GM18498 (cell line): Measurements from ENCODE around the gene ADAM10.

Experiments
- ATAC-seq: cut with Tn5 transposase; IDR thresholded peaks from one replicate; pipeline ENCODE4 v1.9.1; 2021; ENCODE audit warnings: mild to moderate bottlenecking, moderate library complexity; ENCODE audit not compliant: unreplicated experiment

Gene ADAM10

DNA sequence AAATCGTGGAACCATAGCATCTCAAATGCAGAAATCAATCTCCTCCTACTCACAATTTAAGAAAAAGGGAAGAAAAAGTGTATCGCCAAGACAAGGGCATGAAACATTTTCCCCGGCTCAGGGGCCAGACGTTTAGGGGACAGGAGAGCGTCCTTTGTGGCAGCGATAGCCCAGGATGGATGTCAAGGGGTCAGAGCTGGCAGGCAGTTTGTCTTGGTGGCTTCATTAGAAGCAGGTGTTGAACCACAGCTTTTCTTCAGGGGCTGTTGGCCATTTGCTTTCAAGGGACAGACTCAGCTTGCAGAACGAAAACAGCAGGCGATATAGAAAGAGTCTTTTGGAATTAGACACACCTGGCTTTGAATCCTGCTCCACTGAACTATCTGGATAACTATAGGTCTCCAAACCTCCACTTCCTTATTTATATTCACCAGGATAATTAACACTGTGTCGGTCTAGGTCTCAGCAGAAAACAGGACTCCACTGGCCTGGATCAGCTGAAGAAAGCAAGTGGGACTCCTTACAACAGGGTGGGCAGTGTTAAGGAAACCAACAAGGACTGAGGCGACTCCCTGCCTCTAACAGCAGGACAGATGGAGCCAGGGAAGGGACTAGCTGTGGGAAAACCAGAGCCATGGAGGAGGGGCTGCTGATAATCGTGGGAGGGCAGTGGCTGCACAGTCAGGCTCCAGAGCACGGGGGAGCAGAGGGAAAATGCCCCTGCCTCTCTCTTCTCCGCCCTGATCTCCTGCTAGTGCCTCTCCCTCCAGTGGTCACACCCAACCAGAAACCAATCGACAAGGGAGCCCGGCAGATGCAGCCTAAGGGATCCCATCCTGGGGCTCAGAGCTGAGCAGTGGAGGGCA lies 194.1 kb downstream of the ADAM10 start:
- ATAC-seq, result no peak

DNA sequence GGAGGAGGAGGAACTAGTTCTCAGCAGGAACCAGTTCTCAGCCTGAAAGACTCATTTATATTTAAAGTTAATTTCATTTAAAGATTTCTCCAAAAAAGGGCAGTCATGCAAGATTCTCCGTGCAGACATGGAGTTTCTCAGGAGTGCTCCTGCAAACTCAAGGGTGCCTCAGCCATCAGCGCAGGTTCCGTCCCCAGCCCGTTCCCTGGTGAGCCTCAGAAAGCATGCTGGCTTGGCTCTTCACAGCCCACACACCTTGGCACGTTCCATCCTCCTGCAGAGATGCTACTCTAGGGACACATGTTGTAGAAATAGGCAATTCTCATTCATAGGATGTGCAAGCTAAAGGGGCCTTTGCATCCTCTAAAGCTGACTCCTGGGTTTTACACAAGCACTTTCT lies 194.7 kb downstream of the ADAM10 start:
- no peak for ATAC-seq

DNA sequence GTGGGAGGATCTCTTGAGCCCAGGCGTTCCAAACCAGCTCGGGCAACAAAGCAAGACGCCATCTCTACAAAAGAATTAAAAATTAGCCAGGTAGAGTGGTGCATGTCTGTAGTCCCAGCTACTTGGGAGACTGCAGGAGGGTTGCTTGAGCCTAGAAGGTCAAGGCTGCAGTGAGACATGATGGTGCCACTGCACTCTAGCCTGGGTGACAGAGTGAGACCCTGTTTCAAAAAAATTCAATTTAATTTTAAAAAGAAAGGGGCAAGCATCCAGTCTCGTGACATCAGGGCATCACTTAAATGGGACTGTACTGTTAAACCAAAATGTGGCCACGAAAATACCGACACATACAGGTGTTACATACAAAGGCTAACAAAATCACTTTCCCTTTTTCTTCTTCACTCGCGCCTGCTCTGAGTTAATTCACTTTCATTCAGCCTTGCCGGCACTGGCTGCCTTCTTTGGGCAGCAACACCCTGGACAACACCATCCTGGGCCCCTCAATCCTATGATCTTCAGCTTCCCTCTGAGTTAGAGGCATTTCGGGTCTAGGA lies 196.1 kb downstream of the ADAM10 start:
- no peak for ATAC-seq

DNA sequence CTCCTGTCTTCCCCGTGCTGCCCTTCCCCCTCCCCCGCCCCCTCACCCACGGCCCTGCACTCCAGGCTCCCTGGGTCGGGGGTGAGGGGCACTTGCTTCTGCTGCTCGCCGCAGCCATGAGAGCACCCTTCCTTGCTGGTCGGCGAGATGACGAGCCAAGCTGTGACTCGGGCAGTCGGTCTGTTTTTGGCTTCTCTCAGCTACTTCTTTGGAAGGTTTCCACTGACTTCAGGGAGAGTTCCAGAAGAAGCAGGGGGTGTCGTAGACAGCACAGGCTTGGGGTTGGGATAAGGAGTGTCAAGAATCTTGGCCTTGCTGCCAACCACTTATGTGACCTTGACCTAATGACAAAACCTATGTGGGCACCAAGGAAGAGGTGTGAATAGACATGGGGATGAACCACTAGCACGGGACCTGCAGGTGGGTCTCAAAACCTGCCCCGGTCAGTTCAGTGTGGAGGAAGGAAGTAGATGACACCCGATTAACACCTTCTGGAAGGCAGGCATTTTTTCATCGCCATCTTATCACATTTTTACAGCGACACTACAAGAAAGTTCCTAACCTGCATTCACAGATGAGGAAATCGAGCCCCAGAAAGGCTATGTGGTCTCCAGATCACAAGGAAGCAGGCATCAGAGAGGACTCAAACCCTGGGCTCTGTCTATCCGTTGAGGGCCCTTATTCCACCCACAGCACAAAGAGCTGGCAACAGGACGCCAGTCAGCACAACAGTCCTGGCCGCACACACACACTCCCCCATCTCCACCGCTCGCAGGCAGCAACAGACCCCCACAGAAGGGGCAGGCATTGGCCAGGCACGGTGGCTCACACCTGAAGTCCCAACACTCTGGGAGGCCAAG lies 196.8 kb downstream of the ADAM10 start:
- ATAC-seq, result no peak

DNA sequence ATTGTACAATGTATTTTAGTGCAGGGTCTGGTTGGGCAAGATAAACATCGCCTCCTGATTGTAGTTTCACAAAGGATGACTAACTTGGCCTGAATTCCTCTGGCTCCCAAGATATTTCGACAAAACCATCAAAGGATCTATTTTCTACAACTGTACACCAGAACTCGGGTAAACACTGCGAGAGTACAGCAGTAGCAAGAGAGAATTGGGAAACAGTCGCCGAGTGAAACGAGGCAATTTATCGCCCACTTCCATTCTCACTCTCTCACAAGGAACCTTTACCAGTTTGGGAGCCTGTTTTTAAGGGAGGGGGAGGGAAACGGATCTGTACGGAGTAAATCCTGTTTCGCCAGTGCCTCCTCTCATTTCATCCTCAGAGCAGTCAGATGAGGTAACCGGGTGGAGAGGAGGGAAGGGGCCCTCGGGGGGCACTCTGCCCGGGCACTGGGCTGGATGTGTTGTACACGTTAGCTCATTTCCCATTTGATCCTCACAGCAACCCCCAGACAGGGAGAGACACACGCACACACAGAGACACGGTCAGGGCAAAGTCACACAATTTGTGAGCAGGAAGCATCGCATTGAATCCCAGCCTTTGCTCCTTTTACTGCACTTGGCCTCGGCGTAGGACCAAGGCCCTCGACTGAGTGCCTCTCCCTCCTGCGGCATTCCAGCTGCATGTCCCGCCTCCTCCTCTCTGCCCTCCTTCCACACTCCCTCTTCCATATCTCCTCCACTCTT lies 197.6 kb downstream of the ADAM10 start:
- ATAC-seq, result no peak

DNA sequence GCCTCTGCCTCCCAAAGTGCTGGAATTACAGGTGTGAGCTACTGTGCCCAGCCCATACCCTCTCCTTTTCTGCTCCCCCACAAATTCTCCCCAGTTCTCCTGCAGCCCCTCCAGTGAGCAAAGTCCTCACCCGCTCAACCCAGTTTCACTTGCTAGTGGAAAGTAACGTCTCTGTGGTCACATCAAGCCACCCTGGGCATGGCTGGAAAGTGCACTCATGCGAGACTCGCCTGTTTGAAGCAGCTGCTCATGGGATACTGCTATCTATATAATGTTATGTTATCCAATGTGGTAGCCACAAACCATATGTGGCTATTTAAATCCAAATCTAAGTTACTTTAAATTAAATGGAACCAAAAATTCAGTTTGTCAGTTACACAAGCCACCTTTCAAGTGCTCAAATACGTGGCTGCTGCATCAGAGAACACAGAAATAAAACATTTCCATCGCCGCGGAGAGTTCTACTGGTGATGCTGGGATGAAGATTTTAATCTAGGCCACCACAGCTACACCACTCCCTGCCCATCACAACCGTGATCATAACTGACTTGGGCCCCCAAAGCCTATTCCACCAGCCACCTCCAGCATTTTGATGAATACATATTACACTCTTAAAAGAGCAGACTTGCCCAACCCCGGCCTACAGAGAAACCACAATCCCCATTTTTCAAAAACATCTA lies 198.3 kb downstream of the ADAM10 start:
- ATAC-seq, result no peak

DNA sequence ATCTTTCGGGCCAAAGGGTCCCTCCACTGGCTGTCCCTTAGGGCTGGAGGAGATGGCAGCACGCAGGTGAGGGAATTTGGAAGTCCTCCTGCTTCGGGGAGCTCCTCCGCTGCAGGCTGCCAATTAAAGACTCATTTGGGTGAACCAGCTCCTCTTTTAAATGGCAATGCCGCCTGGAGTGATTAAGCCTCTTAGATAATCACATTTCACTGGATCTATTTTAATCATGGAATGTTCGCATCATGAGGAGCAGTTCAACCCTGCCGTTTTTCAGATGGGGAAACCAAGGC lies 199.8 kb downstream of the ADAM10 start:
- no peak for ATAC-seq

DNA sequence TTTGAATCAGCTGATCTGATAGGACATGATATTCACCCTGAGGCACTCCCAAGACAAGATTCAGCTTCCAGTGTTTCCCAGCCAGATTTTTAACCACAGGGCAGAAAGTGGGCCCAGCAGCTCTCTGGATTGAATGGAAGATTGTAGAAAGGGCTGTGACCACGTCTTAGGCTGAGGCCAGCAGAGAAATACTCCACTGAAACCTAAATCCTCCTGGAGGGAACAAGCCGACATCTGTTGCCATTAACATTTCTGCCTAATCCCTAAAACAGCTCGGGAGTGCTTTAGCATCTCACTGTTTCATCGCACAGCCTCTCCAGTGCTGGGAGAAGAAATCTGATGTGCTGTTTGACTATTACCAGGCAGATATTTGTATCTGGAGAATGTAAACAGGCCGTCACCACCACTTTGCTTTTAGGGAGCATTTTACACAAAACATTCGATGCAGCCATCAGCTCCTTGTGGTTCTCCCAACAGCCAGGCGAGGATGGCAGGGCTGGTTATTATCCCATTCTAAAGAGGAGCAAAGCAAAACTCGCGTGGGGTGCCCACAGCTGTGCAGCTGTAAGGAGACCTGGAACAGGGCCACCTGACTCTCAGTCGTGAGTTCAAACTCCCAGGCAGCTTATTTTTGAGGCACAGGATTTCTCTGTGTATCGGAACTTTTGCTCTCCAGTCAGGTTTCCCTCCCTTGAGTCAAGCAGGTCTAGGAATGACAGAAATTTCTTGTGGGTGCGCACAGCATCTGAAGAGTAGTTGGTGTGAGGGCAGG lies 200.3 kb downstream of the ADAM10 start:
- ATAC-seq, result no peak

DNA sequence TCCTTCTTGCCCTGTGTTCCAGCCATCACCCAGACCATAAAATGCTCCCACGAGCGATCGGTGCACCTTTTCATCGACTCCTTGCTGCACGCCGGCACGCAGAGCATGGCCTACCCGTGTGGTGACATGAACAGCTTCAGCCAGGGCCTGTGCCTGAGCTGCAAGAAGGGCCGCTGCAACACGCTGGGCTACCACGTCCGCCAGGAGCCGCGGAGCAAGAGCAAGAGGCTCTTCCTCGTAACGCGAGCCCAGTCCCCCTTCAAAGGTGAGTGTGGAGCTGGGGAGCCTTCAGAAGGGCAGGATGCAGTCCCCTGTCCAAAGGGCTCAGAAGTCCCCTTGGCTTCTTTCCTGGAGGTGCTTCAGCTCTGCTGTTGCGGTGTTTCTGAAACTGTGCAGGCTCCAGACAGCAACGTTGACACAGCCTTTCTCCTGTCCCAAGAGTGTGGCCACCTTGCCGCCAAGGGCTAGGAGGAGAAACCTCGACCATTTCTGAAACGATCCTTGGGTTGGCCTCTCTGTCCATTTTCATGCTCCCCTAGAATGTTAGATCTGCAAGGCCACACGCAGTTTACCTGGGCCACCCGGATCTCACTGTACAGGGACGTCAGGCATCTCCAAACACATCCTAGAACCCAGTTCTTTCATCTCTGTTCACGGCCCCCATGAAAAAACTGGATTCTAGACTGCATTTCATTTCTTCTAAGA lies 201.0 kb downstream of the ADAM10 start:
- no peak for ATAC-seq

DNA sequence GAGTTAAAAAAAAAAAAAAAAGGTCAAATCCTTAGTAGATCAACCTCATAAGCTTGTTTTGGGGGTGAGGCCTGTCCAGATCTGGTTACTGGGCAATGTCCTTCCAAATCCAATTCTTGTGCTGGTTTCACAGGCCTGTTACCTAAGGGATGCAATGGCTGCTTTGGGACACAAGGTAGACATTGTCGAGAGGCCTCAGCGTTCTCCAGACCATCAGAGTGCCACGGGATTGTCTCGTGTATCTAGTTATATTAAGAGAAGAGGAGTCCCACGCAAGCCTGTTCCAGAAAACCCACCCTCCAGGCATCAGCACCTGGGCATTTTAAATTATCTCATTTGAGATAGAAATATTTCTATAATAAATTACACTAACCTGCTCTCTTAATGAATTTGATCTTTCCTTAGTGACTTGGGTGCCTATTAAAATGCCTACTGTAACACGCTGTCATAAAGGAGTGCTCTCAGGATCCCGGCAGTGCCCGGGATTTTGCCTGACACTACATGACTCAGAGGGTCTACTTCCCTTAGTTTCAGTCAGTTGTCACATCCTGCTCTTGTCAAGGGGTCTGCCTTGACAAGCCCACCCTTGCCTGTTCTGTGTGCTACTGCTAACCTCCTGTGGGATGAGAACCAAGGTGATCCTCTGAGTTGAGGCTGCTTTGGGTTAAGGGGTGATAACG lies 201.7 kb downstream of the ADAM10 start:
- no peak for ATAC-seq

DNA sequence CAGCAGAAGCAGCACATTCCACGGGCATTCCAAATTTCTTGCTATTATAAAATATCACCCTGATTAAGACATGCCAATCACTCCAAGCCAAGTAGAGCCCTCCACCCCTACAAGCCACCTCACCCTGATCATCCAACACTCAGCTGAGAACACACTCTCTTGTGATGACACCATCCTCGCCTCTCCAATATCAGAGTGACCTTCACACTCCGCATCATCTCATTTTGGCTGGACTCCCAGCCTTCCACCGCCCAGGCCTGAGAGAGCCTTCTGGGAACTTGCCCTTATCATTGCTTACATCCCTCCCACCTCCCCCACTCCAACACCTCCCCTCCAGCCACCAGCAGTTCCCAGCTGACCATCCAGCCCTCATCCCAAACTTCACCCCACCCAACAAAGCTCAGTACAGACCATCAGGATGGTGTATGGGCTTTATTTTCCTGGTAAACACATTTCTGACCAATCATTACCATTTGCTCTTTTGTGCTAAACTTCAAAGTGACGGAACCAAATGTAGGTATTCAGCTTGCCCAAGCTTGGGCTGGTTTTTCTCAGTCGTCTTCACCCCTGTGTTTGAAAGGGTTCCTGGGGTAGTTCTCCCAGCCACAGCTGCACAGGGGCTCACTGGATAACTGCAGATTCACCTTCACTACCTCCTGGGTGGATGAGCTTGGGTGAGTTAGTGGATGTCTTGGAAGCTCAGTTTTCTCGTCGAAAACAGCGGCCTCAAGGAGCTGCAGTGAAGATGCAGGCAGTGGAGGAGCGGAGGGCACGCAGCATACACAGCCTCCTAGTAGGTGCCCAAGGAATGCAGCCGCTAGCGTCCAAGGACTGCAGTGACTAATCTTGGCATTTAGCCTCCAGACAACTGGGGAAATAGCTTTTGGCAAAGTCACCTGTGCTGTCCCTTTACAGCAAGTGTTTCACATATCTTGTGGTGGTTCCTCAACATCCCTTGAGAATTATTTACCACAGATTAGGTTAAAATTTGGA lies 202.6 kb downstream of the ADAM10 start:
- ATAC-seq, result no peak

DNA sequence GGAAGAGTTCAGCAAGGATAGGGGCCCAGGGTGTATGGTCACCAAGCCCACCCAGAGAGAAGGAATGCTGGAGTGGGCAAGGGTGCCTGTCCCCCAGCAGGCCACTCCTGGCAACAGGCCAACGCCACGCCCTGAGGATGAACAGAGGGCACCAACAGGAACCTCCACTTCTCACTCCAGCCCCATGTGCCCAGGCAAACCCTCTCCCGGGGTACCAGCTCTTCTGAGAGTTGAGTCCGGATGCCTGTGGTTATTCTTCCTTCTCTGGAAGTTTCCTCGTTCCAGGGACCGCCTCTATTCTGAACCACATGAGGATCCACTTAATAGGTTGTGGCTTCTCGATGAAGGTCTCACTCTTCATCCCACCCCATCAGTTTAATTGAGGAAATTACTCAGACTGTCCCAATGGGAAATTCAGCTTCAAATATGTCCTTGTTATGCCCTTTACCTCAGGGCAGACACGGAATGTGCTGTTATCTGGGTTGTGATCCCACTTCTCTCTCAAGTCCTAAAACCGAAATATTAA lies 203.4 kb downstream of the ADAM10 start:
- no peak for ATAC-seq

DNA sequence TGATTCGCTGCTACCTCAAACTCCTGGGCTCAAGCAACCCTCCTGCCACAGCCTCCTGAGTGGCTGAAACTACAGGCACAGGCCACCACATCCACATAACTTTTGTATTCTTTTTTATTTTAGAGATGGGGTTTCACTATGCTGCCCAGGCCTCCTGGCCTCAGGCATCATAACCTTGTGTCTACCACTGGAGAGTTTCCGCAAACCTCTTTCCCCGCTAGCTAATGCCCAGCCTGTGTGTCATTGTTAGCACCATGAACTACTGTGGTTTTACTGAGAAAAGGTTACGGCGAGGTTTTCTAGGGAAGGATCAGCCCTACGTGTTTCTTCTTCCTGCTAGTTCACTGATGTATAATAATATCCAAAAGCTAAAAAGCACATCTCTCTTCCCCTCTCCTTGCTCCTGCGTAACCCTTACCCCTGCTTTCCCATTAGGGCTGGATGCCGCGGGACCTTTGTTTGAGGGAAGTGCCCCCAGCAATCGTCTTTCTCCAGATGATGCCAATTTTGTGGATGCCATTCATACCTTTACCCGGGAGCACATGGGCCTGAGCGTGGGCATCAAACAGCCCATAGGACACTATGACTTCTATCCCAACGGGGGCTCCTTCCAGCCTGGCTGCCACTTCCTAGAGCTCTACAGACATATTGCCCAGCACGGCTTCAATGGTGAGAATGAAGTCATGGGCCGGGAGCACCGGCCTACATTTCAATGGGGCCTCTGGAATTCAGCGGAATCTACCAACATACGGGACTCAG lies 204.0 kb downstream of the ADAM10 start:
- no peak for ATAC-seq

DNA sequence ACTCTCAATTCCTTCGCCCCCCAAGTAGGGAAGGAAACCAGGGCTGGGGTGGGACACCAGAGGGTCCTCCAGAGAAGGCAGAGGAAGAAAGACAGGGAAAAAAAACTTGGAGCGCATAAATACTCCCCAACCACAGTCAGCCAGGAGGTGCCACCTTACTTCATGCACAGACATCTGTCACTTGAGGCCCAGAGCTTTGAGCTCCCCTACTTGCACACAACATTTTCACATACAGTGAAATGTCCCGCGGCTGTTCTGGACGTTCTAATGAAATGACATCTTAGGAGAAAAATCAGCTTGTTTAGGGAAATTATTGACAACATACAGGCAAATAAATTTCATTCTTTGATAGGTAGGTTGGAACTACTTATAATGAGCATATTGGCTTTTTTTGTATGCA lies 204.8 kb downstream of the ADAM10 start:
- no peak for ATAC-seq

DNA sequence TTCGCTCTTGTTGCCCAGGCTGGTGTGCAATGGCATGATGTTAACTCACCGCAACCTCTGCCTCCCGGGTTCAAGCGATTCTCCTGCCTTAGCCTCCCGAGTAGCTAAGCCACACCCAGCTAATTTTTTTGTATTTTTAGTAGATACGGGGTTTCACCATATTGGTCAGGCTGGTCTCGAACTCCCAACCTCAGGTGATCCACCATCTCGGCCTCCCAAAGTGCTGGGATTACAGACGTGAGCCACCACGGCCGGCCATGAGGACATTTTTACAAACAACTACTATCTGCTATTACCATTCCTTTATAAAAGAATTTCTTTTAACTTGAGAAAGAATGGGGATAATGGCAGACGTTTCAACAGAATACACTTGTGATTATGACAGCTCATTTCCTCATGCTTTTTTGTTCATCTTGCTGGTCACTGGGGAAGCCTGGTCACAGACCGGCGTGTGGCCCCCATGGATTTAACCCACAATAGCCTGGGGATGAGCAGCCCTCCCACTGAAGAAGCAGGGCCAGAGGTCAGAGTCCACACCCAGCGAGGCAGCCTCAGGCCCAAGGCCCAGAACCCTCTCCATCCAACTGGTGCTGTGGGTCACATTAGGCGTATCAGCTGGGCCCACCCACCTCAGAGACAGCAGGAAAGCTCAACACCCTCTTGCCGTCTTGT lies 205.7 kb downstream of the ADAM10 start:
- no peak for ATAC-seq
